ENCODE measurements around the gene CDIPT.
"Not testable (repeated sequence)": the region's sequence is repeated elsewhere in the genome, so short reads cannot be mapped to it uniquely, and the experiment has no call there.

CDIPT gene

DNA sequence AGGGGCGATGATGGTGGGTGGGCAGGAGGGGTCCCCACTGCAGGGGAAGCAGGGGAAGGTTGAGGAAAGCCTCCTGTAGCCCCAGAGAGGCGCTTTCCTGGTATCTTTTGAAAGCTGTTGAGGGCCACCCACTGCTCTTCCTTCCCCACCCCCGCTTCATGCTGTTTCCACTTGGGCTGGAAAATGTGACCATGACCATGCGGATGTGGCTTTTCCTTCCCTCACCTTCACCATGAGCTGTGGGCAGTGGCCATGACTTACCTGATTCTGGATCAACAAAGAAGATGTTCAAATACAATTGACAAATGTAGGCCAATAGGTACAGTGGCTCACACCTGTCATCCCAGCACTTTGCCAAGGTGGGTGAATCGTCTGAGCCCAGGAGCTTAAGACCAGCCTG is 28.9 kb downstream of the CDIPT start:
- H3K4me3 ChIP-seq (ENCODE audit: low read length): no peak overlapping the region
- H3K9ac ChIP-seq (ENCODE audit: low read length): no peak overlapping the region
- H3K4me1 ChIP-seq (ENCODE audit: control insufficient read depth, insufficient read depth, low read length): no peaks in the 10 kb centered on the region
- H3K27me3 ChIP-seq (ENCODE audit: control insufficient read depth, insufficient read depth, low read length): no peaks in the 10 kb centered on the region
- H3K36me3 ChIP-seq (ENCODE audit: control insufficient read depth, insufficient read depth, low read length): peaks cover 25% of the 10 kb centered on the region
- H3K9me3 ChIP-seq (ENCODE audit: control insufficient read depth, low read length): no peaks in the 10 kb centered on the region

DNA sequence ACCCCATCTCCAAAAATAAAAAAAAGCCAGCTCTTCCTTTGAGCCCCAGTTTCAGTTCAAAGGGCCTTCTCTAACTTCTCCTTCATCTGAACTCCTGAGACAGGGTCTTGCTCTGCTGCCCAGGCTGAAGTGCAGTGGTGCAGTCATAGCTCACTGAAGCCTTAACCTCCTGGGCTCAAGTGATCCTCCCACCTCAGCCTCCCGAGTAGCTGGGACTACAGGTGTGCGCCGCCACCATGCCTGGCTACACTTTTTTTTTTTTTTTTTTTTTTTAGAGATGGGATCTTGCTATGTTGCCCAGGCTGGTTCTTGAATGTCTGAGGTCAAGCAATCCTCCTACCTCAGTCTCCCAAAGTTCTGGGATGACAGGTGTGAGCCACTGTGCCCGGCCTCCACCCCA is 29.8 kb downstream of the CDIPT start:
- H3K9me3 ChIP-seq (ENCODE audit: control insufficient read depth, low read length); H3K4me3 ChIP-seq (ENCODE audit: low read length); H3K9ac ChIP-seq (ENCODE audit: low read length); H3K27me3 ChIP-seq (ENCODE audit: control insufficient read depth, insufficient read depth, low read length); H3K4me1 ChIP-seq (ENCODE audit: control insufficient read depth, insufficient read depth, low read length): not testable (repeated sequence)
- peaks cover 25% of the 10 kb centered on the region for H3K36me3 ChIP-seq (ENCODE audit: control insufficient read depth, insufficient read depth, low read length)

DNA sequence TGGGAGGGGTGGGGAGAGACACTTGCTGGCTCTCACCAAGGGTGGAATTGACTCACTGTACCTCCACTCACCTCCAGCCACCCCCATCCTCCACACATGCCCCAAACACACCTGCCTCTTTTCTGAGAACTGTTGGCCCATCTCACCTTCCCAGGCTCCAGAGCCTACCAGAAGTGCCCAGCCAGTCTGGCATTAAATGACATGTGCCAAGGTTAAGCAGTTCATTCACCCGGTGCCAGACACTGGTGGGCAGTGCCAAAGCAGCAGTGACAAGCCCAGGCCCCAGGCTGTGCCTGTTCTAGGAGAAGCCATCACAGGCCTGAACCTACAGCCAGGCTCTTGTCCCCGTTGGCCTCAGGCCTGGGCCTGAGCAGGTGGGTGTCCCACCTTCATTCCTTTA is 31.5 kb downstream of the CDIPT start:
- H3K9me3 ChIP-seq (ENCODE audit: control insufficient read depth, low read length): no peaks in the 10 kb centered on the region
- peaks cover 25% of the 10 kb centered on the region for H3K36me3 ChIP-seq (ENCODE audit: control insufficient read depth, insufficient read depth, low read length)
- H3K4me1 ChIP-seq (ENCODE audit: control insufficient read depth, insufficient read depth, low read length): peaks cover 7% of the 10 kb centered on the region
- no peaks in the 10 kb centered on the region for H3K27me3 ChIP-seq (ENCODE audit: control insufficient read depth, insufficient read depth, low read length)
- H3K4me3 ChIP-seq (ENCODE audit: low read length): no peak overlapping the region
- H3K9ac ChIP-seq (ENCODE audit: low read length): no peak overlapping the region

DNA sequence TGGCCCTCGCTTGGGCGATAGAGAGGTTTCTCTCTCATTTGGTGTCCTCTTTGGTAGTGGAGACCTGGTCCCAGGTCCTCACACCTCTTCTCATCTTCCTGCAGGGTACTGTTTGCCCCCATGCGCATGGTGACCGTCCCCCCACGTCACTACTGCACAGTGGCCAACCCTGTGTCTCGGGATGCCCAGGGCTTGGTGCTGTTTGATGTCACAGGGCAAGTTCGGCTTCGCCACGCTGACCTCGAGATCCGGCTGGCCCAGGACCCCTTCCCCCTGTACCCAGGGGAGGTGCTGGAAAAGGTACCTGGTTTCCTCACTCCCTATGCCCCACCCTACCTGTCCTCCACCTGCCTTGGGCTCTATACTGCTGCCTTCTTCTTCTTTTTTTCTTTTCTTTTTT is 32.3 kb downstream of the CDIPT start:
- Histone ChIP-seq H3K9ac (ENCODE audit: low read length) (no peak overlapping the region), H3K4me3 (ENCODE audit: low read length) (no peak overlapping the region), H3K9me3 (ENCODE audit: control insufficient read depth, low read length) (no peaks in the 10 kb centered on the region), H3K36me3 (ENCODE audit: control insufficient read depth, insufficient read depth, low read length) (peaks cover 25% of the 10 kb centered on the region), H3K27me3 (ENCODE audit: control insufficient read depth, insufficient read depth, low read length) (no peaks in the 10 kb centered on the region), H3K4me1 (ENCODE audit: control insufficient read depth, insufficient read depth, low read length) (peaks cover 14% of the 10 kb centered on the region)

DNA sequence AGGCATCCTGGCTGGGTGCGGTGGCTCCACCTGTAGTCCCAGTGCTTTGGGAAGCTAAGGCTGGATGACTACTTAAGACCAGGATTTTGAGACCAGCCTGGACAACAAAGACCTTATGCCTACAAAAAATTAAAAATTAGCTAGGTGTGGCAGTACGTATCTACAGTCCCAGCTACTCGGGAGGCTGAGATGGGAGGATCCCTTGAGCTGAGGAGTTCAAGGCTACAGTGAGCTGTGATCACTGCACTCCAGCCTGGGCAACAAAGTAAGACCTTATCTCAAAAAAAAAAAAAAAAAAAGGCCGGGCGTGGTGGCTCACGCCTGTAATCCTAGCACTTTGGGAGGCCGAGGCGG is 36.7 kb downstream of the CDIPT start:
- Histone ChIP-seq H3K27me3 (ENCODE audit: control insufficient read depth, insufficient read depth, low read length) (no peaks in the 10 kb centered on the region), H3K4me3 (ENCODE audit: low read length) (no peak overlapping the region), H3K36me3 (ENCODE audit: control insufficient read depth, insufficient read depth, low read length) (peaks cover 10% of the 10 kb centered on the region), H3K9ac (ENCODE audit: low read length) (no peak overlapping the region), H3K9me3 (ENCODE audit: control insufficient read depth, low read length) (no peaks in the 10 kb centered on the region), H3K4me1 (ENCODE audit: control insufficient read depth, insufficient read depth, low read length) (peaks cover 59% of the 10 kb centered on the region)

DNA sequence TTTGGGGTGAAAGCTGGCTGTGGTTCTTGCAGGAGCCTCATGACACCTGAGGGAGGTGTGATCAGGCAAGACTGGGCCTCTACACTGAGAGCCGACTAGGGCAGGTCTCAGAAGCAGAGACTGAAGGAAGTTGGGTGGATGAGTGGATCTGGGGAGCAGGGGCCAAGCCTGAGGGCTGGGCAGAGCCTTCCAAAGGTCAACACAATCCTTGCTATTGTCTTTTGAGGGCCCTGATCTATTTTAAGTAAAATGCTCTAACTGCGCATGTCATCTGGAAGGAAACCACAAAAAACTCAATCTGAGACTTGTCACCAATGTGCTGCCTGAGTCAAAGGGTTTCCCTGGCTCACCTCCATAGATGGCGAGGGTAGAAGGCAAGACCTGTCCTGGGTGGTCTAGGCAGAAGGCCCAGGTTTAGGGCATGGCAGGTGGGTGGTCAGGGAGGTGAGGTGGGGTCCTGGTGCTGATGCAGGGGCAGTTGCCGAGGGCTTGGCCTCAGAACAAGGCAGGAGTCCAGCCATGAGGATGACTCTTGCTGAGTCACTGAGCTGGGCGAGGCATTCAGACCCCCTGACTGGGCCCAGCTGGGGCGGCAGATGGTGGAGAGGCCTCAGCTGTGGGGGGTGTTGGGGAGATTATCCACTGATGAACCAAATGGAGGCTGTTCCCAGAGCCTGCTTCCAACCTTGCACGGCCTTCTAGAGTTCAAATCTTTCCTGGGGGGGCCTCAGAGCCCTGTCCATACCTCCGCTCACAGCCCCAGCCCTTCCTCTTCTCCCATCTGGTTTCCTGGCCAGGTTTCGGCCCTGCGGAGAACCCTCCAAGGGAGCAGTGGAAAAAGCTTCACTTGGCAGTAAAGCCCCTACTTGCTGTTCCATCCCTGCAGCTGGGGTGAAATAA is 37.6 kb downstream of the CDIPT start:
- no peak overlapping the region for H3K4me3 ChIP-seq (ENCODE audit: low read length)
- no peaks in the 10 kb centered on the region for H3K9me3 ChIP-seq (ENCODE audit: control insufficient read depth, low read length)
- H3K4me1 ChIP-seq (ENCODE audit: control insufficient read depth, insufficient read depth, low read length): peaks cover 59% of the 10 kb centered on the region
- peaks cover 4% of the 10 kb centered on the region for H3K36me3 ChIP-seq (ENCODE audit: control insufficient read depth, insufficient read depth, low read length)
- H3K27me3 ChIP-seq (ENCODE audit: control insufficient read depth, insufficient read depth, low read length): no peaks in the 10 kb centered on the region
- peak overlapping the region; percentile 48 for H3K9ac ChIP-seq (ENCODE audit: low read length)

DNA sequence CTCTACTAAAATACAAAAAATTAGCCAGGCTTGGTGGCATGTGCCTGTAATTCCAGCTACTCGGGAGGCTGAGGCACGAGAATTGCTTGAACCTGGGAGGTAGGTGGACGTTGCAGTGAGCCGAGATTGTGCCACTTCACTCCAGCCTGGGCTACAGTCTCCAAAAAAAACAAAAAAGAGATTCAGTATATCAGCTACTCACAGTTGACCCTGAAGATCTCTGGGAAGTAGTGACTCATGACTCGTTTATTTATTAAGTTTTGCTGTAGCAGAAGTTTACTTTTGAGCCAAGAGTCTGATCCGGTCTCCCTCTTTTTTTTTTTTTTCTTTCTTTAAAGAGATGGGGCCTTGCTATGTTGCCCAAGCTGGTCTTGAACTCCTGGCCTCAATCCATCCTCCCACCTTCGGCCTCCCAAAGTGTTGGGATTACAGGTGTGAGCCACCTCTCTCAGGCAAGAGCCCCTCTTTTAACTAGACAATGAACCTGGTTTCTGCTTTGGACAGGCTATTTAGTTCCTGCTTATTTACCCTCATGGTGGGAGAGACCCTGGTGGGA is 38.4 kb downstream of the CDIPT start:
- H3K27me3 ChIP-seq (ENCODE audit: control insufficient read depth, insufficient read depth, low read length): no peaks in the 10 kb centered on the region
- H3K9ac ChIP-seq (ENCODE audit: low read length): peak overlapping the region; percentile 48
- no peaks in the 10 kb centered on the region for H3K9me3 ChIP-seq (ENCODE audit: control insufficient read depth, low read length)
- no peak overlapping the region for H3K4me3 ChIP-seq (ENCODE audit: low read length)
- H3K36me3 ChIP-seq (ENCODE audit: control insufficient read depth, insufficient read depth, low read length): no peaks in the 10 kb centered on the region
- peaks cover 59% of the 10 kb centered on the region for H3K4me1 ChIP-seq (ENCODE audit: control insufficient read depth, insufficient read depth, low read length)

DNA sequence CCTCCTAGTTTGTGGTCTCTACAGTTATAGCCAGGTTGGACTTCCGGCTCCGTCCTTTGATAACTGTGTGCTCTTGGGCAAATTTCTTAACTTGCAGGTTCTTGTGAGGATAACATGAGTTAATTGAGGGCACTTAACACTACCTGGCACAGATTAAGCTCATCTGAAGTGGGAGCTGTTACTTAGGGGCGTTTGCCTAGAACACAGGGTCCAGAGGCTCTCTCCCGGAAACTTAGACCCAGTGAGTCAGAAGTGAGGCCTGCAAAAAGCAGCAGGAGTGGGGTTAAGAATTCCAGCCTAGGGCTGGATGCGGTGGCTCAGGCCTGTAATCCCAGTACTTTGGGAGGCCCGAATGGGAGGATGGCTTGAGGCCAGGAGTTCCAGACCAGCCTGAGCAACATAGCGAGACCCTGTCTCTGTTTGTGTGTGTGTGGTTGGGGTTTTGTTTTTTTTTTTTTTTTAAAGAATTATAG is 41.3 kb downstream of the CDIPT start:
- peak overlapping the region; percentile 79 for H3K4me3 ChIP-seq (ENCODE audit: low read length)
- H3K9ac ChIP-seq (ENCODE audit: low read length): peak overlapping the region; percentile 76
- no peaks in the 10 kb centered on the region for H3K36me3 ChIP-seq (ENCODE audit: control insufficient read depth, insufficient read depth, low read length)
- H3K9me3 ChIP-seq (ENCODE audit: control insufficient read depth, low read length): no peaks in the 10 kb centered on the region
- H3K27me3 ChIP-seq (ENCODE audit: control insufficient read depth, insufficient read depth, low read length): no peaks in the 10 kb centered on the region
- peaks cover 74% of the 10 kb centered on the region for H3K4me1 ChIP-seq (ENCODE audit: control insufficient read depth, insufficient read depth, low read length)

DNA sequence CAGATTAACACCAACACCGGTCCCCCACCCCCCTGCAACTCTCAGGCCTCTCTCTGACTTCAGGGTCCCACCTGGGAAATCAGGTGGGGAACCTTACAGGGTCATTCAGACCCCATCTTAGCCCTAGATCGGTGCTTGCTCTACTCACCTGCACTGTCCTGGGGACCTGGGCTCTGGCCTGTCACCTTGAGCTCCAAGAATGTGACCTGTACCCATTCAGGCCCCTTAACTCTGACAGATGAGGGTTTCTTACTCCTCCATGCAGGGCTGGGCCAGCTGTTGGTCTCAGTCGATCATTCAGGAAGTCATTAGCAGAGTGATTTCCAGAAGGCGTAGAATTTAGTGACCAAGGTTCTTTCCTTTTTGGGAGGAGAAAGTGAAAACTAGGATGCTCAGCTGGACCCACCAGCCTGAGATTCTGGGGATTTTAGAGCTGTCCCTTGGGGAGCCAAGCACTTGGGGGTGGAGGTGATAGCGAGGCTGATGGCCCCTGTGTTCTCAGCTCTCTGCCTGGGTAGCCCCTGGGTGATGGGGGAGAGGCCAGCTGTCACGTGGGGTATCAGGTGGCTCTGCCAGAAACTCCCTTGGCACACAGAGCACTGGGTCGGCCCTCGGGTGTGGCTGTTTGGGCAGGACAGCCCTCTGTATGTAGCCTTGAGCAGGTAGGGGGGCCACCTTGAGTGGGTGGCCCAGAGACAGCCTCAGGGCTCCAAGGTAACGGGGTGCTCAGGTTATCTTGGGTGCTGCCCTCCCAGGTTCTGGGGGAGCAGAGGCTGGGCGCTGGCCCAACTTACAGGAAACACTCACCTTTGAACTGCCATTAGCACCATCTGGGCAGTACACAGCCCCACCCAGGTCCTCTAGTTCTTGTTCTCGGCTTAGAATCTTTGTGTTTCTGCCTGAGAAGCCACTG is 42.0 kb downstream of the CDIPT start:
- no peaks in the 10 kb centered on the region for H3K9me3 ChIP-seq (ENCODE audit: control insufficient read depth, low read length)
- peak overlapping the region; percentile 76 for H3K9ac ChIP-seq (ENCODE audit: low read length)
- H3K4me3 ChIP-seq (ENCODE audit: low read length): peak overlapping the region; percentile 79
- peaks cover 69% of the 10 kb centered on the region for H3K4me1 ChIP-seq (ENCODE audit: control insufficient read depth, insufficient read depth, low read length)
- no peaks in the 10 kb centered on the region for H3K36me3 ChIP-seq (ENCODE audit: control insufficient read depth, insufficient read depth, low read length)
- no peaks in the 10 kb centered on the region for H3K27me3 ChIP-seq (ENCODE audit: control insufficient read depth, insufficient read depth, low read length)

DNA sequence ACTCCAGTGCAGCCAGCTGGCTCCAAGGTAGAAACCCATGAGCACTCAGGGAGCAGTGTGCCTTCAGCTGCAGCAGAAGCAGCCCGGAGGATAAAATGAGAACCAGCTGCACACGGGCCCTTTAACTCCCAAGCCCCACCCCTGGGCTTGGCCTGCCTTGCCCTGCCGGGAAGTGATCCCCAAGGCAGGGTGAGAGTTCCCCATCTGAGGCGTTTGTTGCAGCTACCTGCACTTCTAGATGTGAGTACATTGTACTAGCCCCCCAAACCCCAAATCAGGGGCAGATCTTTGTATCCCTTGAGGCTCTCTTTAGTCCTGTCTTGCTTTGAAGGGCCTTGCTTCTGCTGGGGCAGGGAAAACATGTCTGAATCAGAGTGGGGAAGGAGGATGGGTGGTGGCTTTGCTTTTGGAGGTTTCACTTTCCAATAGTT is 42.7 kb downstream of the CDIPT start, which contains the start of gene MVP:
TSS of gene MVP (plus strand) at position 192 of the 431 bp plus-strand sequence. CDS start 10,088 bp downstream, outside the sequence.
- H3K4me1 ChIP-seq (ENCODE audit: control insufficient read depth, insufficient read depth, low read length): peaks cover 63% of the 10 kb centered on the region

DNA sequence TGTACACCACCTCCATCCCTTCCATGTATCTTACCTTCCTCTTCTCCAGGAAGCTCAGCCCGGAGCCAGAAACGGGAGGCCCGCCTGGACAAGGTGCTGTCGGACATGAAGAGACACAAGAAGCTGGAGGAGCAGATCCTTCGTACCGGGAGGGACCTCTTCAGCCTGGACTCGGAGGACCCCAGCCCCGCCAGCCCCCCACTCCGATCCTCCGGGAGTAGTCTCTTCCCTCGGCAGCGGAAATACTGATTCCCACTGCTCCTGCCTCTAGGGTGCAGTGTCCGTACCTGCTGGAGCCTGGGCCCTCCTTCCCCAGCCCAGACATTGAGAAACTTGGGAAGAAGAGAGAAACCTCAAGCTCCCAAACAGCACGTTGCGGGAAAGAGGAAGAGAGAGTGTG is 43.5 kb downstream of the CDIPT start:
- H3K4me1 ChIP-seq (ENCODE audit: control insufficient read depth, insufficient read depth, low read length): peaks cover 63% of the 10 kb centered on the region
- no peaks in the 10 kb centered on the region for H3K27me3 ChIP-seq (ENCODE audit: control insufficient read depth, insufficient read depth, low read length)
- H3K4me3 ChIP-seq (ENCODE audit: low read length): peak overlapping the region; percentile 79
- no peaks in the 10 kb centered on the region for H3K36me3 ChIP-seq (ENCODE audit: control insufficient read depth, insufficient read depth, low read length)
- H3K9me3 ChIP-seq (ENCODE audit: control insufficient read depth, low read length): no peaks in the 10 kb centered on the region
- peak overlapping the region; percentile 76 for H3K9ac ChIP-seq (ENCODE audit: low read length)

More for the DNA sequence above, 42.7 kb downstream of the CDIPT start, which contains the start of gene MVP:
- peak within 1 kb of the TSS; percentile 79 for H3K4me3 ChIP-seq (ENCODE audit: low read length)
- H3K9ac ChIP-seq (ENCODE audit: low read length): peak within 1 kb of the TSS; percentile 76
- no peaks in the 10 kb centered on the region for H3K9me3 ChIP-seq (ENCODE audit: control insufficient read depth, low read length)
- H3K27me3 ChIP-seq (ENCODE audit: control insufficient read depth, insufficient read depth, low read length): no peaks in the 10 kb centered on the region
- no peaks in the 10 kb centered on the region for H3K36me3 ChIP-seq (ENCODE audit: control insufficient read depth, insufficient read depth, low read length)

All from mucosa of stomach (tissue), 1 donor.